Neuron (in vitro differentiated cells): ENCODE results near the gene IKZF5.
A peak's percentile ranks its signal among the peaks of the same experiment; 100 is the strongest.

Source experiments
- H2AFZ ChIP-seq: one replicate; pipeline ENCODE4 v1.6.1; 2013; ENCODE audit warnings: low read depth, mild to moderate bottlenecking, inconsistent platforms, low read length, moderate library complexity
- H3K27me3 ChIP-seq: one replicate; pipeline ENCODE4 v1.6.1; 2013; ENCODE audit warnings: low read length; ENCODE audit not compliant: insufficient read depth
- H3K36me3 ChIP-seq: one replicate; pipeline ENCODE4 v1.6.1; 2013; ENCODE audit warnings: low read length; ENCODE audit not compliant: insufficient read depth
- H3K4me1 ChIP-seq: one replicate; pipeline ENCODE4 v1.6.1; 2013; ENCODE audit warnings: low read length; ENCODE audit not compliant: insufficient read depth
- H3K4me3 ChIP-seq: 2 replicates; pipeline ENCODE4 v1.5.1; 2013; ENCODE audit warnings: mild to moderate bottlenecking, low read length, moderate library complexity
- H3K9me3 ChIP-seq: one replicate; pipeline ENCODE4 v1.6.1; 2013; ENCODE audit warnings: low read length

IKZF5 gene

GRCh38 chr10:122988501-122988900 lies 20.1 kb downstream of the IKZF5 start:
- no peak overlapping the region for H2AFZ ChIP-seq
- H3K4me3 ChIP-seq = no peak overlapping the region
- no peaks in the 10 kb centered on the region for H3K27me3 ChIP-seq
- H3K36me3 ChIP-seq = peaks cover 24% of the 10 kb centered on the region
- no peaks in the 10 kb centered on the region for H3K9me3 ChIP-seq
- H3K4me1 ChIP-seq = no peaks in the 10 kb centered on the region

DNA sequence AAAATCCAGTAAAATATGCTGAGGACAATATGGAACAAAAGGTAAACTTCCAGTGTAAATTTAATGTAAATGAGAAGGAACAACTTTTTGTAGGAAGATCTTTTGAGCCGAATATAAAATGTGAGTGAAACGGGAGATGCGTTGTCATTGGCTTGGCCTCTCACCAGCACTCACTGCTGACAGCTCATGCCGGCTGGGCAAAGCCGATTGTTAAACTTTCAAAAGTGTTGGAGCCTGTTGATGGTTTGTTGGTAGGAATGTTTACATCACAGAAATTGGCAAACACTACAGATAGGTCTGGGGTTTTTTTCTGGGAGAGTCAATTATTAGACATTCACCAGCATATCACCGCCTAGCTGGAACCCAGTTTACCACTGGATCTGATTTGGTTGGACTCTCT lies 22.3 kb downstream of the IKZF5 start:
- Histone ChIP-seq H3K36me3 (peaks cover 20% of the 10 kb centered on the region), H3K9me3 (no peaks in the 10 kb centered on the region), H3K4me3 (no peak overlapping the region), H3K4me1 (peaks cover 2% of the 10 kb centered on the region), H3K27me3 (no peaks in the 10 kb centered on the region), H2AFZ (no peak overlapping the region)

DNA sequence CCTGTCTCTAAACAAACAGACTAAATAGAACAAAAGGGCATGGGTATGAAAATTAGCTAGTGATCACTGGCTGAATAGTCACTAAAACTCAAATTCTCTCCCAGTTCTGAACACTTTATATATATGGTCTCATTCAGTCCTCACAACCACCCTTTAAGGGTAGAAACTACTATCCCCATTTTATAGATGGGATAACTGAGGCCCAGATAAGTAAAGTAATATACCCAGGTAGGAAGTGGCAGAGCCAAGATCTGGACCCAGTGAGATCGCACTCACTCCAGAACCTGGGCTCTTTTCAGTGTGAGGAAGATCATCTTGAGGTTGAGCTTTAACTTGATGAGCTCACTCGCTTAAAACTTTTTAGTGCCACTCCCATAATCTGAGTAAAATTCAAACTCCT lies 23.9 kb downstream of the IKZF5 start:
- H3K27me3 ChIP-seq = no peaks in the 10 kb centered on the region
- no peak overlapping the region for H2AFZ ChIP-seq
- no peak overlapping the region for H3K4me3 ChIP-seq
- peaks cover 11% of the 10 kb centered on the region for H3K4me1 ChIP-seq
- H3K36me3 ChIP-seq = peaks cover 15% of the 10 kb centered on the region
- H3K9me3 ChIP-seq = no peaks in the 10 kb centered on the region

- Histone ChIP-seq H2AFZ (no peak overlapping the region), H3K27me3 (no peaks in the 10 kb centered on the region), H3K9me3 (no peaks in the 10 kb centered on the region), H3K4me1 (peaks cover 13% of the 10 kb centered on the region), H3K36me3 (peaks cover 12% of the 10 kb centered on the region), H3K4me3 (no peak overlapping the region)
These were observed 24.7 kb downstream of the IKZF5 start for GRCh38 chr10:122983898-122984297.

DNA sequence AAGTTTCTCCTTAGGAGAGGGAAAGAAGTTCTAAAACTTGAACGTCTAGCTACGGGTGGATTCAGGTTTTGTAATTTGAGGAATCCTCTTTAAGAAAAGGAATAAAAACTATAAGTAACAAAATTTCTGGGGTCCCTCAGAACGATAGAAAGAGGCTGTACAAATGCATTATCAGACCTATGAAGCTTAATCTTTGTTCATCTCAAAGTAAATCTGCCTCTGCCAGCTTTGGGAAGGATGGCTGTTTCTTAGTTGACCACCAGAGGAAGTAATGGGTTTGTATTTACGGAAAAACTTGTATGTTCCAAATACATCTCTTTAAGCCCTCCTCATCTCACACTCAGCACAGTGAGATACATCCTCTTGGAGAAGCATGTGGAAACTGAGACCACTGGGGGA lies 27.5 kb downstream of the IKZF5 start:
- peak overlapping the region; percentile 77 for H3K4me3 ChIP-seq
- peaks cover 6% of the 10 kb centered on the region for H3K36me3 ChIP-seq
- H3K4me1 ChIP-seq = peaks cover 13% of the 10 kb centered on the region
- H3K27me3 ChIP-seq = no peaks in the 10 kb centered on the region
- peak overlapping the region; percentile 65 for H2AFZ ChIP-seq
- no peaks in the 10 kb centered on the region for H3K9me3 ChIP-seq

- H3K4me1 ChIP-seq = peaks cover 13% of the 10 kb centered on the region
- peak within 1 kb of the TSS; percentile 77 for H3K4me3 ChIP-seq
- no peaks in the 10 kb centered on the region for H3K9me3 ChIP-seq
- H2AFZ ChIP-seq = peak within 1 kb of the TSS; percentile 65
- H3K36me3 ChIP-seq = peaks cover 6% of the 10 kb centered on the region
- no peaks in the 10 kb centered on the region for H3K27me3 ChIP-seq
These were observed 28.2 kb downstream of the IKZF5 start, which contains the start of gene PSTK for GRCh38 chr10:122980209-122981065. PSTK (plus strand) TSS chr10:122980401; CDS start chr10:122980480, 79 bp downstream.

- H3K27me3 ChIP-seq = no peaks in the 10 kb centered on the region
- no peak overlapping the region for H3K4me3 ChIP-seq
- H3K9me3 ChIP-seq = no peaks in the 10 kb centered on the region
- peaks cover 10% of the 10 kb centered on the region for H3K4me1 ChIP-seq
- H2AFZ ChIP-seq = no peak overlapping the region
- H3K36me3 ChIP-seq = no peaks in the 10 kb centered on the region
These were observed 34.0 kb downstream of the IKZF5 start for GRCh38 chr10:122974543-122975064.

DNA sequence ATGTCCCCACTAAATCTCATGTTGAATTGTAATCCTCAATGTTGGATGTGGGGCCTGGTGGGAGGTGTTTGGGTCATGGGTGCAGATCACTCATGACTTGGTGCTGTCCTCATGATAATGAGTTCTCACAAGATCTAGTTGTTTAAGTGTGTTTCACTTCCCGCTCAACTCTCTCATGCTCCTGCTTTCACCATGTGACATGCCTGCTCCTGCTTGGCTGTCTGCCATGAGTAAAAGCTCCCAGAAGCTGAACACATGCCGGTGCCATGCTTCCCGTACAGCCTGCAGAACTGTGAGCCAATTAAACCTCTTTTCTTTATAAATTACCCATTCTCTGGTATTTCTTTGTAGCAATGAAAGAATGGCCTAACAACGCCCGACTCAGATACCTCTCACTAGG lies 34.6 kb downstream of the IKZF5 start:
- Histone ChIP-seq H3K27me3 (no peaks in the 10 kb centered on the region), H3K36me3 (no peaks in the 10 kb centered on the region), H2AFZ (no peak overlapping the region), H3K9me3 (no peaks in the 10 kb centered on the region), H3K4me1 (peaks cover 9% of the 10 kb centered on the region), H3K4me3 (no peak overlapping the region)

- peaks cover 8% of the 10 kb centered on the region for H3K4me1 ChIP-seq
- H2AFZ ChIP-seq = no peak overlapping the region
- H3K9me3 ChIP-seq = peaks cover 4% of the 10 kb centered on the region
- no peaks in the 10 kb centered on the region for H3K36me3 ChIP-seq
- H3K27me3 ChIP-seq = no peaks in the 10 kb centered on the region
- no peak overlapping the region for H3K4me3 ChIP-seq
These were observed 39.9 kb downstream of the IKZF5 start for GRCh38 chr10:122968698-122969097.

- Histone ChIP-seq H3K4me3 (no peak overlapping the region), H3K36me3 (no peaks in the 10 kb centered on the region), H2AFZ (no peak overlapping the region), H3K27me3 (no peaks in the 10 kb centered on the region), H3K4me1 (no peaks in the 10 kb centered on the region), H3K9me3 (peaks cover 4% of the 10 kb centered on the region)
These were observed 41.7 kb downstream of the IKZF5 start for GRCh38 chr10:122966879-122967278.

GRCh38 chr10:122962405-122962804 lies 46.2 kb downstream of the IKZF5 start:
- Histone ChIP-seq H3K27me3 (no peaks in the 10 kb centered on the region), H3K9me3 (peaks cover 4% of the 10 kb centered on the region), H3K36me3 (no peaks in the 10 kb centered on the region), H2AFZ (no peak overlapping the region), H3K4me1 (no peaks in the 10 kb centered on the region), H3K4me3 (no peak overlapping the region)

DNA sequence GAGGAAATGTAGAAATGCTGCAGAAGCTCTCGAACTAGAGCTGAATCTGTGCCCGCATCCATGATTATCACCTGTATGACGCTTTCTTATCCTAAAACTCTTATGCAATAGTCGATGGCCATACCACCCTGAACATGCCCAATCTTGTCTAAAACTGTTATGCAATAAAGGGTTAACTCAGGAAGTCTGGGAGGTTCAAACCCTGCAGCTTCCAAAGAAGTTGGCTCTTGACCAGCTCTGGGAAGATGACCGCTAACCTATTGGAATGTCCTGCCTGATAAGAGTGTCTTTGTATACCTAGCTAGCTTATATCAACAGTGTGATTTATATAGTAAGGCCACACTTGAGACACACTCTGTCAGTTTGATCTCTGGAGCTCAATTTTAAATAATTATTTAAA lies 51.1 kb downstream of the IKZF5 start:
- Histone ChIP-seq H3K9me3 (no peaks in the 10 kb centered on the region), H3K4me3 (no peak overlapping the region), H2AFZ (no peak overlapping the region), H3K4me1 (peaks cover 4% of the 10 kb centered on the region), H3K27me3 (no peaks in the 10 kb centered on the region), H3K36me3 (no peaks in the 10 kb centered on the region)

DNA sequence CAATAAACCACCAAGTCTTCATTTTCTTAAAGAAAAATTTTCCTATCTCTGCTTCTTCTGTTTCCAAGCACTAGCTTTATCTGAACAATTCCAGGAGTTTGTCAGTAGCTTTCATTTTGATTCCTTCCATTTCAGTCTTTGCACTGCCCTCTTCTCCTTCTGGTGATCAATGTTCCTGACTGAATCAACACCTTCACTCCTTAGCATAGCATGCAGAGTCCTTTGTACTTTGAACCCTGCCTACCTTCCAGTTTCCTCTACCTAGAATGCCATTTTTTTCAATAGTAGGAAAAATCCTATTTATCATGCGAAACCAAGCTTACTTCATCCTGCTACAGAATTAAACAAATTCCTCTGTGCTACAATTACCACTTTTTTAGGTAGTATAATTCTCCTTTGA lies 52.7 kb downstream of the IKZF5 start:
- Histone ChIP-seq H3K27me3 (no peaks in the 10 kb centered on the region), H3K4me3 (no peak overlapping the region), H3K36me3 (peaks cover 6% of the 10 kb centered on the region), H2AFZ (no peak overlapping the region), H3K4me1 (peaks cover 7% of the 10 kb centered on the region), H3K9me3 (no peaks in the 10 kb centered on the region)
